ENCODE results near the gene SYTL3.

The SYTL3 gene

DNA sequence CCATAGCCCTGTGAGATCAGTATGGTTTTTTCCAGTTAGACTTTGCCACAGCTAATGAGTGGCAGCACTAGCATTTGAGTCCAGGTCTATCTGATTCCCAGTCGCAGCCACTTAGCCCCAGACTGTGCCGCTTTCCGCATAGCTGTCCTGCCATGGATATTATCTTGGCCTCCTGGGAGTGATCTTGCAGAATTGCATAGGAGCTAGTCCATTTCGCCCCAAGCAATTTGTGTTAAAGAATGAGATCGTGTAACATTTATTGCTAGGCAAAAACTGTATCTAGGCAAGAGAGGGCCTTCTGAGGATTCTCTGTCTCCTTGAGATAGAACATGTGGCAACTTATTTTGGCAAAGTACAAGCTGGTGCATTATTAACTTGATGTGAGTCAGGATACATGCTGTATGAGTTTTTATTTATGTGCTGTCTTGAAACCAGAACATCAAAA, 95.2 kb downstream of the SYTL3 start:
- CTCF ChIA-PET = interaction anchor here (0.7 to 1.9 kb wide), 2 partner anchors 27 to 85 kb away, joined by 3 to 11 read pairs; no protein-coding TSS in a partner anchor

DNA sequence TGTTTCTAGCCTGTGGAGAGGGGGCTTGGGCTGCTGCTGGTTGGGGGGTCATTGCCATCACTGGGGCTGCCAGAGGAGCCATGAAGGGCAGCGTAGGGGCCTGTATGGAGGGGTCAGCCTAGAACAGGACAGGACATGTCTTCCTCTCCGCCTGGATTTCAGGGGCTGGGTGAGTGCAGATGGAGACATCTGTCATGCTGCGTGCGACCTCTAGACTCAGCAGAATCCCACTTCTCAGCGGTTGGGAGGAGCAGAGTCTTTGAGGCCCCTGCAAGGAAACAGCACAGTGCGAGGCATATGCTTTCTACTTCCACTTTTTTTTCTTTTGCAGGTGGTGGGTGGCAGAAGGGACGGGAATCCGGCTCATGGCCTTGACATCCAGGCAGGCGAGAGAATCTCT, 101.4 kb downstream of the SYTL3 start:
- TF ChIP-seq TARDBP (IDR thresholded peaks at IDR 0.05) (no peak), ARNT (IDR thresholded peaks at IDR 0.05) (no peak), SP1 (IDR thresholded peaks at IDR 0.05) (no peak), FOXM1 (IDR thresholded peaks at IDR 0.05; ENCODE audit: borderline replicate concordance) (no peak), FOXK2 (IDR thresholded peaks at IDR 0.05) (no peak)
- TF ChIP-seq, protein P1, sequence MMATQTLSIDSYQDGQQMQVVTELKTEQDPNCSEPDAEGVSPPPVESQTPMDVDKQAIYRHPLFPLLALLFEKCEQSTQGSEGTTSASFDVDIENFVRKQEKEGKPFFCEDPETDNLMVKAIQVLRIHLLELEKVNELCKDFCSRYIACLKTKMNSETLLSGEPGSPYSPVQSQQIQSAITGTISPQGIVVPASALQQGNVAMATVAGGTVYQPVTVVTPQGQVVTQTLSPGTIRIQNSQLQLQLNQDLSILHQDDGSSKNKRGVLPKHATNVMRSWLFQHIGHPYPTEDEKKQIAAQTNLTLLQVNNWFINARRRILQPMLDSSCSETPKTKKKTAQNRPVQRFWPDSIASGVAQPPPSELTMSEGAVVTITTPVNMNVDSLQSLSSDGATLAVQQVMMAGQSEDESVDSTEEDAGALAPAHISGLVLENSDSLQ (IDR thresholded peaks at IDR 0.05) = no peak
- POLR2A ChIA-PET = no interaction called here
- CTCF ChIA-PET = interaction anchor here (0.6 kb wide), 1 partner anchor 60 kb away, joined by 6 read pairs; no protein-coding TSS in a partner anchor
- DNase-seq (ENCODE audit: extremely low spot score) = no peak

More for the DNA sequence above, 95.2 kb downstream of the SYTL3 start:
- DNase-seq (ENCODE audit: extremely low spot score) = peak; percentile 67
- no peak for TF ChIP-seq LEF1 (IDR thresholded peaks at IDR 0.05; ENCODE audit: borderline replicate concordance)
- TF ChIP-seq, protein P1 (IDR thresholded peaks at IDR 0.05) = peak; percentile 60; the same call in 1 of the 2 replicates
- POLR2A ChIA-PET = interaction anchor here (0.7 kb wide), 1 partner anchor 124 kb away, joined by 3 read pairs; no protein-coding TSS in a partner anchor

DNA sequence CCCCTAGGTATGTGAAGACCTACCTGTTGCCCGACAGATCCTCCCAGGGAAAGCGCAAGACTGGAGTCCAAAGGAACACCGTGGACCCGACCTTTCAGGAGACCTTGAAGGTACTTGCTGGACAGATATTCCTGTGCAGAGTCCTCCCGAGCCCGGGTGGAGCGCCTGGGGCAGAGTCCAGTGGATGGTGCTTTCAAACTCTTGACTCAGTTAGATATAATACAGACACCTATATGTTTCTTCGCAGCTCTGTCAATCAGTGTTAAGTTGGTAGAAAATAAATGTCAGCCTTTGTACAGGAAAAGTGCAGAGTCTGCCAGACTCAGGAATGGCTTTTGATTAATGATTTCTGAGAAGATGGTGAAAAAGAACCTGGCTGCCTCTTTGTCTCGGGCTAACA, 102.1 kb downstream of the SYTL3 start:
- CTCF ChIA-PET = no interaction called here
- TF ChIP-seq ELF4 (IDR thresholded peaks at IDR 0.05) (no peak), SP1 (IDR thresholded peaks at IDR 0.05) (no peak), HDGF (IDR thresholded peaks at IDR 0.05; ENCODE audit: borderline replicate concordance) (no peak), ARNT (IDR thresholded peaks at IDR 0.05) (no peak), BHLHE40 (IDR thresholded peaks at IDR 0.05; ENCODE audit: borderline replicate concordance) (no peak), FOXA1 (IDR thresholded peaks at IDR 0.05) (no peak), ZNF384 (IDR thresholded peaks at IDR 0.05) (no peak), TARDBP (IDR thresholded peaks at IDR 0.05) (no peak), L3MBTL2 (conservative IDR thresholded peaks at IDR 0.05) (no peak), FOXM1 (IDR thresholded peaks at IDR 0.05; ENCODE audit: borderline replicate concordance) (no peak), CTBP1 (IDR thresholded peaks at IDR 0.05; ENCODE audit: borderline replicate concordance) (no peak), LEF1 (IDR thresholded peaks at IDR 0.05; ENCODE audit: borderline replicate concordance) (no peak), NFRKB (IDR thresholded peaks at IDR 0.05) (no peak), FOXK2 (IDR thresholded peaks at IDR 0.05) (no peak), SUZ12 (IDR thresholded peaks at IDR 0.05) (no peak)
- TF ChIP-seq, protein P1 (IDR thresholded peaks at IDR 0.05) = no peak
- no peak for DNase-seq (ENCODE audit: extremely low spot score)
- POLR2A ChIA-PET = no interaction called here

DNA sequence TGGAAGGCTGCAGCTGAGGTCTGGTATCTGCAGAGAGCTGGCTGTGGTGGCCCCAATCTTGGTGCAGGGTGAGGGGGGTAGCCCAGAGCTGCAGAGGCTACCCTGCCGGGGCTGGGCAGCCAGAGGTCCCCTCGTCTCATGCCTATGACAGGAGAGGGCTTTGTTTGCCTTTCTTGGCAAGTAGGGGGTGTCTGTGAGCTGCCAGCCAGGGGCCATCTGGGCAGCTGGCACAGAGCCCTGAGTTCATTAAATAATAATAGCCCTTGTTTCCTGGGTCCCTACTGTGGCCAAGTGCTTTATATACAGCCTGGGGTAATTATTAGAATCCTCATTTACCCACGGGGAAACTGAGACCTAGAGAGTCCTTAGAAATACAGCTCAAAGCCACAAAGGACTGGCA, 102.8 kb downstream of the SYTL3 start:
- peak; percentile 6 for DNase-seq (ENCODE audit: extremely low spot score)
- CTCF ChIA-PET = interaction anchor here (1.0 kb wide), 1 partner anchor 46 kb away, joined by 3 read pairs; no protein-coding TSS in a partner anchor
- no peak for TF ChIP-seq HDGF (IDR thresholded peaks at IDR 0.05; ENCODE audit: borderline replicate concordance)
- TF ChIP-seq FOXK2 (IDR thresholded peaks at IDR 0.05) = no peak
- TF ChIP-seq ARNT (IDR thresholded peaks at IDR 0.05) = no peak
- TF ChIP-seq TARDBP (IDR thresholded peaks at IDR 0.05) = no peak
- TF ChIP-seq ELF4 (IDR thresholded peaks at IDR 0.05) = no peak
- no peak for TF ChIP-seq LEF1 (IDR thresholded peaks at IDR 0.05; ENCODE audit: borderline replicate concordance)
- TF ChIP-seq BHLHE40 (IDR thresholded peaks at IDR 0.05; ENCODE audit: borderline replicate concordance) = no peak
- no peak for TF ChIP-seq L3MBTL2 (conservative IDR thresholded peaks at IDR 0.05)
- TF ChIP-seq, protein P1 (IDR thresholded peaks at IDR 0.05) = no peak
- POLR2A ChIA-PET = no interaction called here

DNA sequence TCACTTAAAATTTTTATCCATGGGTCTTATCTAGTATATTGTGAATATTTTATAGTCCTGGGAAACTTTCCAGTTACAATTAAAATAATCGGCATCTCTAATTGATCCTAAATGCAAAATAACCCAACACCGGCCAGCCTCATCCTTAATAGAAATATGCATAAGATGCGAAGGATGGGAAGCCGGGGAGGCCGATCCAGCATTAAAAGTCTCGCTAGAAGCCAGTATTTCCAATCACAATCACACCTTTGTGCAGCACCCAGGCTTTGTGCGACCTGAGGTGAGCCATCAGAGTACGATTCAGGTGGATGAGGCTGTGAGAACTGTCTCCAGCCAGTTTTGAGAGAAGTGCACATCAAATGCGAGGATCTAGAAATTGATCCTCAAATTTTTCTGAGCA, 104.0 kb downstream of the SYTL3 start:
- no peak for DNase-seq (ENCODE audit: extremely low spot score)
- no peak for TF ChIP-seq NFRKB (IDR thresholded peaks at IDR 0.05)
- no peak for TF ChIP-seq L3MBTL2 (conservative IDR thresholded peaks at IDR 0.05)
- ChIA-PET POLR2A (no interaction called here), CTCF (no interaction called here)

DNA sequence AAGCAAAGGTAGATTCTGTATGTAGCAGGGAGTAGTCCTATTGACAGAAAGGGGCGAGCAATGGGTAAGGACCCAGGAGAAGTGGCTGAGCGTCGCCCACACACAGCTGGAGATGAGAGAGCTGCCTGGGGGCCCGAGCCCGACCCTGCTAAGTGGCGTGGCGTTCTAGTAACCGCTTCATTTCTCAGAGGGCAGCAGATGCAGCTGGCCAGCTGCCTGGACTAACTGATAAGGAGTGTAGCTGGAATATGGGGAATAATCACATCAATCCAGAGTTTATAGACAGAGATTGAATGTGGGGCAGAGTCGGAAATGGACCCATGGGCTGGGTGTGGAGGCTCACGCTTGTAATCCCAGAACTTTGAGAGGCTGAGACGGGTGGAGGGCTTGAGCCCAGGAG, 104.9 kb downstream of the SYTL3 start:
- ChIA-PET CTCF (no interaction called here), POLR2A (no interaction called here)
- TF ChIP-seq TARDBP (IDR thresholded peaks at IDR 0.05) (no peak), ELF4 (IDR thresholded peaks at IDR 0.05) (no peak)
- DNase-seq (ENCODE audit: extremely low spot score) = no peak

DNA sequence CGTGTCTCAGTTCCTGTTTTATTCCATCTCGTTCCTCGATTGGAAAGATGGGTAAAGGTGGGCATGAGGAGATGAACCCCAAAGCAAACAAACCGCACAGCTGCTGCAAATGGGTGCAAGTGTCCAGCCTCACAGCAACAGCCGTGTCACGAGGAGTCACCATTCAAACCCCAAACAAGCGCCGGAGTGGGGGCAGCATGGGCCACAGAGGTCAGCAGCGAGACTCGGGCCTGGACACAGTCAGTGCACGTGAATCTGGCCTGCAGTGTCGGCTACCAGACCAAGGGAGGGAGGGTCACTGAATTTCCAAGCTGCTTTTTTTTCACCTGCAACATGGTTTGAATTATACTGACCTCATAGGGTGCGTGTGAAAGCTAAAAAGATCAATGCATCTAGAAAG, 105.8 kb downstream of the SYTL3 start:
- POLR2A ChIA-PET = no interaction called here
- DNase-seq (ENCODE audit: extremely low spot score) = no peak
- TF ChIP-seq FOXA1 (IDR thresholded peaks at IDR 0.05) (no peak), ZNF384 (IDR thresholded peaks at IDR 0.05) (no peak), SP1 (IDR thresholded peaks at IDR 0.05) (no peak), CTBP1 (IDR thresholded peaks at IDR 0.05; ENCODE audit: borderline replicate concordance) (no peak), TARDBP (IDR thresholded peaks at IDR 0.05) (no peak), BHLHE40 (IDR thresholded peaks at IDR 0.05; ENCODE audit: borderline replicate concordance) (no peak), ARNT (IDR thresholded peaks at IDR 0.05) (no peak)
- CTCF ChIA-PET = no interaction called here

All from HEK293T (cell line).